Peyer's patch (tissue), 4 donors: ENCODE measurements around the gene CALN1.

ENCODE experiments used
- CTCF ChIP-seq, 6 experiments: fragments of 450-650 bp in 4 of 6; fragments of 200-600 bp in 2 of 6; sonication (generic) in 1 of 6; IDR thresholded peaks; one replicate each; pipeline ENCODE4 v1.5.1; 2017 to 2019; ENCODE audit warnings: antibody characterized with exemption in 6 of 6, mild to moderate bottlenecking in 3 of 6, moderate library complexity in 1 of 6
- POLR2A ChIP-seq, 2 donors: fragments of 450-650 bp; IDR thresholded peaks; one replicate each; pipeline ENCODE4 v1.5.1; 2017; ENCODE audit warnings: antibody characterized with exemption in 2 of 2, mild to moderate bottlenecking in 2 of 2, moderate library complexity in 2 of 2

- TF ChIP-seq CTCF (IDR thresholded peaks at IDR 0.05) = no peak
- no peak for TF ChIP-seq POLR2A (IDR thresholded peaks at IDR 0.05)
Observed at GRCh38 chr7:72176875-72177274, 235.3 kb downstream of the CALN1 start.
